Adrenal gland (tissue), 19 donors: ENCODE results near the gene ZKSCAN7. TPM values are rescaled to one million over a fixed set of nuclear protein-coding genes. Genes with fewer than 3 reads are reported as not detected.

Experiments used
- DNase-seq, 7 donors: peaks; one replicate each; pipeline ENCODE4 v3.0.0-alpha.2; 2019 to 2020
- H3K27ac ChIP-seq, 5 donors: fragments of 200-600 bp; sonication (generic) in 4 of 5; 1 replicate in 3 of 5; 2 replicates in 2 of 5; pipeline versions ENCODE4 v1.5.1 to v1.8.0; 2016 to 2020; ENCODE audit warnings: mild to moderate bottlenecking in 1 of 5
- H3K27me3 ChIP-seq: fragments of 200-600 bp; 2 replicates; pipeline ENCODE4 v1.8.0; 2021
- H3K36me3 ChIP-seq, 2 donors: fragments of 200-600 bp; replicated peaks in 1 of 2; 1 replicate in 1 of 2; 2 replicates in 1 of 2; pipeline versions ENCODE4 v1.5.1 to v1.8.0; 2018 to 2022
- H3K4me1 ChIP-seq, 2 donors: fragments of 200-600 bp; replicated peaks in 1 of 2; 1 replicate in 1 of 2; 2 replicates in 1 of 2; pipeline versions ENCODE4 v1.5.1 to v1.8.0; 2018 to 2021
- H3K4me3 ChIP-seq, 4 donors: fragments of 200-600 bp; sonication (generic) in 3 of 4; one replicate each; pipeline ENCODE4 v1.5.1; 2016 to 2018
- H3K9me3 ChIP-seq, 3 donors: fragments of 200-600 bp; sonication (generic) in 1 of 3; replicated peaks in 1 of 3; 1 replicate in 2 of 3; 2 replicates in 1 of 3; pipeline versions ENCODE4 v1.5.1 to v1.8.0; 2016 to 2021
- POLR2A ChIP-seq, 2 donors: fragments of 450-650 bp; IDR thresholded peaks; one replicate each; pipeline ENCODE4 v1.6.1; 2017; ENCODE audit warnings: antibody characterized with exemption in 2 of 2, mild to moderate bottlenecking in 2 of 2, moderate library complexity in 1 of 2
- WGBS, 4 donors: extraction: QIAGEN DNeasy Blood & Tissue Kit in 2 of 4; methylation state at CpG; one replicate each; pipeline versions ENCODE4 v1.1.5 to v1.1.7; 2013 to 2017; 5-methylcytosine and 5-hydroxymethylcytosine counted together
- intact Hi-C, 2 donors: fragments of 100-400 bp; cut with DNase I; formaldehyde crosslinking; loops; one replicate each; pipeline versions ENCODE4 v1.14.1 to v1.15.0; 2022 to 2023
- long read RNA-seq, 10 donors: library from polyadenylated mRNA in 3 of 10; unstranded in 2 of 10; stranded (forward) in 1 of 10; transcript quantifications; one replicate each; pipeline ENCODE4 v2.0.0 and lab custom pipeline, GENCODE V29; 2021 to 2026
- polyA plus RNA-seq, 3 donors: library from polyadenylated mRNA; stranded (reverse); fragments of 200-250 nt in 2 of 3; fragments of 350-450 nt in 1 of 3; fragmentation: Illumina TruSeq in 1 of 3; extraction: RNeasy Lipid Tissue Mini Kit (QIAGEN cat#74804) in 1 of 3; gene quantifications; one replicate each; pipeline ENCODE4 v1.2.3, GENCODE V29; 2013 to 2014
- total RNA-seq, 9 donors: library from RNA; depleted of rRNA in 4 of 9; stranded (reverse); fragments of >200 nt in 4 of 9; fragments of 120-200 nt in 1 of 9; fragmentation: NEBNext Ultra II Directional in 1 of 9; extraction: Animal tissue kit (Norgen Biotek cat#: 25700) in 1 of 9; gene quantifications; one replicate each; pipeline versions ENCODE4 v1.1.0 to v1.2.4, GENCODE V29; 2013 to 2023
- TF ChIP-seq, protein P1 (sequence below), 6 experiments: fragments of 450-650 bp in 4 of 6; fragments of 200-600 bp in 2 of 6; sonication (generic) in 1 of 6; IDR thresholded peaks; 1 replicate in 5 of 6; 2 replicates in 1 of 6; pipeline versions ENCODE4 v1.5.1 to v1.8.0; 2016 to 2021; ENCODE audit warnings: antibody characterized with exemption in 6 of 6, mild to moderate bottlenecking in 2 of 6, moderate library complexity in 1 of 6
- donor health status: healthy with polysubstance abuse.
- donor health status: Bipolar disorder and iron deficiency.
- donor health status: DM: yes; HTN: yes; CAD: no.
- donor health status: DM: no; HTN: no; CAD: no.
- donor health status: DM: no; HTN: no; CAD: no.
- donor health status: DM: yes; HTN: yes; CAD: no.

The ZKSCAN7 gene
- 10 to 100 TPM in 2 of 9 donors, 1 to 10 TPM in 7; 3.7 to 11.2 (median 5.6) TPM for total RNA-seq
- polyA plus RNA-seq: 1 to 10 TPM; 1.9 to 7.5 (median 3.6) TPM
- long read RNA-seq, donor 1: 0 reads
- long read RNA-seq, donor 2: 0 reads
- long read RNA-seq, donor 3: 0 reads
- long read RNA-seq, donor 4: 0 reads
- long read RNA-seq, donor 5, partial matches to known transcripts: 3 of 10 reads
- long read RNA-seq, donor 5, other reads (novel, unspliced or antisense): 4 of 10 reads
- long read RNA-seq, donor 6, partial matches to known transcripts: 1 of 2 reads
- long read RNA-seq, donor 6, other reads (novel, unspliced or antisense): 1 of 2 reads
- long read RNA-seq, donor 7: 0 reads
- long read RNA-seq, donor 8, partial matches to known transcripts: 0 of 6 reads
- long read RNA-seq, donor 8, other reads (novel, unspliced or antisense): 5 of 6 reads
- long read RNA-seq, donor 9, partial matches to known transcripts: 0 of 1 reads
- long read RNA-seq, donor 9, other reads (novel, unspliced or antisense): 0 of 1 reads
- long read RNA-seq, donor 10: 0 reads

DNA sequence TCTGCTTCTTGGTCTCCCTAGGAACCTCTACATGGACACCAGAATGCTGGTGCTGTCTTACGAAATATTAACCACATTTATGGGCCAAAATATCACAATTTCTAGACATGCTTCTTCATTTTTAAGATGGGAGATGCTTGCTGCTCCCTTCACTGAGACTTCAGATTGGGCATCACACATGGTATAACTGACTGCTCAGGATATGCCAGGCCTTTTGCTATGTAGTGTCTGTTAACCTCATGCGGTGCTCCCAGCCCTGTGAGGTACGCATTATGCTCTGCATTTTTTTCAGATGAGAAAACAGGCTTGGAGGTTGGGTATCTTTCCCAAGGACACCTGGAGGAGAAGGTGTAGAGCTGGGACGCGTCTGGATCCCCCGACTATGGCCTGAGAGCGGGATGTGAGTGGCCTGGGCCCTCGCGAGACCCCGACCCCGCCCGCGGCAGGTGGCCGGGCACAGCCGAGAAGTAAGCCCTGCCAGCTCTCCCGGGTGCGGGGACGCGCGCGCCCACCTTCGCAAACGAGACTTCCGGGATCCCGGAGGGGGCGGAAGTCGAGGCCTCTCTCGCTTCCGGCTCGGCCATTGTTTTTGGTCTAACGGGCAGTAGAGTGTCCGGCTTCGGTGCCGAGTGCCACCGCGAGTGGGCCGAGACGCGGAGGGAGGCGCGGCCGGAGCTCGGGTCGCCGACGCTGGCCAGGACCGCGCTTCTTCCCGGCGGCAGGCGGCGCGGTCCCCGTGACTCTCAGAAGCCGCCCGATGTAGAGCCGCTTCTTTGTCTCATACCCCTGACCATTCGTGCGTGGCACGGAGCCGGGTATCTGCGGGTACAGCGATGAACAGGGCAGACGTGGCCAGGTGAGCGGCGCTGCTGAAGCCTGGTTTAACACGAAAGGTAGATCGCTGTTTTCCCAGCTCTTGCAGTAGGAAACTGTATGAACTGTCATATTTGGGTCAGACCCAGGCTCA lies at the start of gene ZKSCAN7:
Gene ZKSCAN7 (plus strand): TSS at position 568 of the 967 bp plus-strand sequence. CDS start 1,855 bp downstream, outside the sequence.
- peaks cover 4 to 10% of the 10 kb centered on the region in 2 donors for H3K4me1 ChIP-seq
- WGBS, 4 donors: 4 to 8% (median 5%) methylated on average over 18 to 68 of the region's 68 CpGs
- TF ChIP-seq POLR2A (IDR thresholded peaks at IDR 0.05): peak in 1 of 2 donors; percentile 10
- TF ChIP-seq, protein P1, sequence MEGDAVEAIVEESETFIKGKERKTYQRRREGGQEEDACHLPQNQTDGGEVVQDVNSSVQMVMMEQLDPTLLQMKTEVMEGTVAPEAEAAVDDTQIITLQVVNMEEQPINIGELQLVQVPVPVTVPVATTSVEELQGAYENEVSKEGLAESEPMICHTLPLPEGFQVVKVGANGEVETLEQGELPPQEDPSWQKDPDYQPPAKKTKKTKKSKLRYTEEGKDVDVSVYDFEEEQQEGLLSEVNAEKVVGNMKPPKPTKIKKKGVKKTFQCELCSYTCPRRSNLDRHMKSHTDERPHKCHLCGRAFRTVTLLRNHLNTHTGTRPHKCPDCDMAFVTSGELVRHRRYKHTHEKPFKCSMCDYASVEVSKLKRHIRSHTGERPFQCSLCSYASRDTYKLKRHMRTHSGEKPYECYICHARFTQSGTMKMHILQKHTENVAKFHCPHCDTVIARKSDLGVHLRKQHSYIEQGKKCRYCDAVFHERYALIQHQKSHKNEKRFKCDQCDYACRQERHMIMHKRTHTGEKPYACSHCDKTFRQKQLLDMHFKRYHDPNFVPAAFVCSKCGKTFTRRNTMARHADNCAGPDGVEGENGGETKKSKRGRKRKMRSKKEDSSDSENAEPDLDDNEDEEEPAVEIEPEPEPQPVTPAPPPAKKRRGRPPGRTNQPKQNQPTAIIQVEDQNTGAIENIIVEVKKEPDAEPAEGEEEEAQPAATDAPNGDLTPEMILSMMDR (IDR thresholded peaks at IDR 0.05): peak in 1 of 6 experiments; percentile 23
- H3K9me3 ChIP-seq: no peaks in the 10 kb centered on the region
- H3K36me3 ChIP-seq: no peaks in the 10 kb centered on the region
- peak within 1 kb of the TSS; percentile 66 to 83 (median 76) for H3K4me3 ChIP-seq
- peak within 1 kb of the TSS in 4 of 5 donors; percentile 20 to 85 (median 66) for H3K27ac ChIP-seq
- H3K27me3 ChIP-seq: peaks cover 4% of the 10 kb centered on the region
- peak; percentile 50 to 78 (median 62) for DNase-seq
- intact Hi-C loops: no loop called here

DNA sequence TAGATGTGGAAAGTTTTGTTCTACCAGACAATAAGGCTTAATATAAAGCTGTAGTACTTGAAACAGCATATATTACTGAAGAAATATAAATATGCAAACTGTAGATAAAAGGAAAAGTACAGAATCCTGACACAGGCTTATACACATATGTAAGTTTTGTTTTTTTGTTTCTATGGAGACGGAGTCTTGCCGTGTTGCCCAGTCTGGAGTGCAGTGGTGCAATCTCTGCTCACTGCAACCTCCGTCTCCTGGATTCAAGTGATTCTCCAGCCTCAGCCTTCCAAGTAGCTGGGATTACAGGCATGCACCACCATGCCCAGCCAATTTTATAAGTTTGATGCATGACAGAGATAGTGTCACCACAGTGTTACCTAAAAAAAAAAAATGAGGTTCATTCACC lies 48.4 kb upstream of the ZKSCAN7 start:
- H3K4me1 ChIP-seq: peaks cover 8 to 16% of the 10 kb centered on the region in 2 donors
- H3K27me3 ChIP-seq: no peaks in the 10 kb centered on the region
- no peak for DNase-seq
- TF ChIP-seq POLR2A (IDR thresholded peaks at IDR 0.05): no peak
- TF ChIP-seq, protein P1 (IDR thresholded peaks at IDR 0.05): no peak
- peaks cover 0 to 1% (median 0%) of the 10 kb centered on the region in 3 donors for H3K9me3 ChIP-seq
- no peaks in the 10 kb centered on the region for H3K36me3 ChIP-seq
- WGBS, 4 donors: 89 to 95% (median 91%) methylated on average over 3 of the region's 3 CpGs
- H3K4me3 ChIP-seq: no peak overlapping the region
- intact Hi-C loops: no loop called here
- no peak overlapping the region for H3K27ac ChIP-seq

DNA sequence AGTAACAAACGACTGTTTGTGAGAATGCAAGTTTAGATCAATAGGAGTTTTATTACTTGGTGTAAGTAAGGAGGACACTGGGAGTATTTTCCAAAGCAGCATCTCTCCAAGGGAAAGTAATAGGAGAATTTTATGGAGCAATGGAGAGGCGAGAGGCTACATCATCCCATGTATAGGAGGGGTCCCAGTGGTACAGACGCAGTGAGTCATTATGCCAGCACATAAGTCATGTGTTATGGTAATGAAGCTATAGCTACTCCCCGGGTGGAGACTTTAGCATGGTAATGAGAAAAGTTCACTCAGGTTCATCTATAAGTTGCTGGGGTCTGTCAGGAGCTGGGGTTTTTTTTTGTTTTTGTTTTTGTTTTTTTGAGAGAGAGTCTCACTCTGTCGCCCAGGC lies 48.0 kb upstream of the ZKSCAN7 start:
- no peak for DNase-seq
- Histone ChIP-seq H3K4me3 (no peak overlapping the region), H3K36me3 (no peaks in the 10 kb centered on the region), H3K9me3 (no peaks in the 10 kb centered on the region), H3K27me3 (no peaks in the 10 kb centered on the region), H3K4me1 (peaks cover 8 to 16% of the 10 kb centered on the region in 2 donors), H3K27ac (no peak overlapping the region)
- 88 to 93% (median 92%) methylated on average over 5 of the region's 5 CpGs for WGBS, 4 donors
- intact Hi-C loops: no loop called here
- TF ChIP-seq, protein P1 (IDR thresholded peaks at IDR 0.05): no peak
- TF ChIP-seq POLR2A (IDR thresholded peaks at IDR 0.05): no peak
